Stimulated activated CD8-positive, alpha-beta memory T cell treated with anti-CD3 and anti-CD28 coated beads, Interleukin-15, amount 100 ng/mL, for 4 hours (primary cell): Measurements from ENCODE around the gene SETBP1.

Source experiments
- DNase-seq, 2 donors: peaks; one replicate each; pipeline ENCODE4 v3.0.0-alpha.2; 2020; ENCODE audit warnings: low read depth in 2 of 2

Gene SETBP1

DNA sequence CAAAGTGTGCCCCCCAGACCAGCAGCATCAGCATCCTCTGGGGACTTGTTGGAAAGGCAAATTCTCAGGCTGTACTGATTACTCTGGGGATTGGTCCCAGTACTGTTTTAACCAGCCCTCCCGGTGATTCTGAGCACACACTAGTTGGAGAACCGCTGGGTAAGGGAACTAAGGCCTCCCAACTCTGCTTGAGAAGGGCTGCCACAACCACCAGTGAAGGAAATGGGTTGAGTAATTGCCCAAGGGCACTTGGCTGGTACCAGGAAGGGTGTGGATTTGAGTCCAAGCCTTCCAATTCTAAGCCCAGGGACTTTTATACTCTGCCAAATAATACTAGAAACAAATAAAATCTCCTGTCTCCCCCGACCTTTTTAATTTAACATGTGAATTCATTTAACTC is 219.9 kb downstream of the SETBP1 start:
- no peak for DNase-seq

DNA sequence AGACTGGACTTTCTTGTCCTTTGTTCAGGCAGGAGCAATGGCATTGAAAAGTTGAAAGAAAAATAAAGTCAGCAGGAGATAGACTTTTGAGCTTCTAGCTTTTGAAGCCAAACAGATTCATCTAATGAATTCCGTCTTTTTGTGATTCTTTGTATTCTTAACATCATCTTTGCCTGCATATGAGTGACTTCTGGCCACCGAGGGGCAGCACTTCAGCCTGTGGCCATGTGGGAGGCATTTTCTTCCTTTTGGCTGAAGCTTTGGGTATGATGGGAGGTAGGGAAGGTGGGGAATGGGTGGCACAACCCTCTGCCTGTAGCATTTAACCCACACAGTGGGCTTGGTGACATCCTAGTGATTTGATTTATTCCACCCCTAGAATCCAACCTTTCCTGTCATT is 220.6 kb downstream of the SETBP1 start:
- no peak for DNase-seq

DNA sequence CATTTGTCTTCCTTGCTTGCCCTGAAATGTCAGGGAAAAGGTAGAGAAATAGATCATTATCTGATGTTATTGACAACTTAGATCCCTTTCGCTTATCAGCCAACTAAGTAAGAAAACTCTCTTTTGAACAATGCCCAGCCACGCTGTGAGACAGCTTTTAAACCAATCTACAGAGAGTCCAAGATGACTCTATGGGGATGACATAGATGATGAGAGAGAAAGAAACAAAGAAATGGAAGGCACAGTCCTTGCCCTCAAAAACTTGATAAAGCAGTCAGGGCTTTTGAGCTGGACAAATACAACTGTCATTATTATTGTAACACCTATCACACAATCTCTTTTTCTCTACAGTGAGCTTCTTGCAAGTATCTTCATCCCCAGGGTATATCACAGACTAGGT is 222.6 kb downstream of the SETBP1 start:
- no peak for DNase-seq

DNA sequence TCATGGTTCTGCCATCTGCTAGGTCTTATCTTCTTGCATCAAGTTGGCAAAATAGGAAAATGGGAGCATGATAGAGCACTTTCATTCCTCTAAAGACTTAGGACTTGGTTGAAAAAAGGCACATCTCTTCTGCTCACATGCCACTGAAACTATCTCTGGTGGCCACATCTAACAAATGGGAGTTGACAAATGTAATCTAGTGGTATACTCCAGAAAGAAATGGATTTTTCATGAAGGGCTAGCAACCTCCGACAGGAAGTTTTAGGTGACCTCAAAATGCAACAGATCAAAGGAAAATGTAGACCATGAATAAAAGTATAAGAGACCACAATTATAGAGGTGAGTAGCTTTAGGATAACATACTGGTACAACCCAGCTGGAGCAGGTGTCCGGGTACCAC is 224.1 kb downstream of the SETBP1 start:
- DNase-seq = no peak

DNA sequence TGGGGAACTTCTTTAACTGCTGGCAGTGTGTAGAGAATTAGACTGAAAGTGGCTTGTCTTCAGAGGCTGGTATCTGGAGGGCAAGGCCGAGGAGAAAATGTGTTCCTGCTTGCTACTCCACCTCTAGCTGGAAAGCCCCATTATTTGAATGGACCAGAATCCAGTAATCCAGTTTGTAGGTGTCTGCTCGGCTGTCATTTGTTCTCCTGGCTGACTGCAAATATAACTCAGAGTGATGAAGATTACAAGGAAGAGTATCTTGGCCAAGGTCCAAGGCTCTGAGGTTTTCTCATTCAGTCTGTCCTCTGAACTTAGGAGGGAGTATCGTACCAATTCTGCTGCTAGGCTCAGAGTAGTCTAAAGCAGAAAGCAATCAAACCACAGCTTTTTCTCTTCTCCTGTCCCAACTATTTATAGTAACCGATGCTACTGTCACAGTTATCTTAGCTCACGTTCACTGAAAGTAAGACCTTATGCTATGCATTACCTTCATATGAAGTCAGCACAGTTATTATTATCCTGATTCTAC is 228.6 kb downstream of the SETBP1 start:
- no peak for DNase-seq

DNA sequence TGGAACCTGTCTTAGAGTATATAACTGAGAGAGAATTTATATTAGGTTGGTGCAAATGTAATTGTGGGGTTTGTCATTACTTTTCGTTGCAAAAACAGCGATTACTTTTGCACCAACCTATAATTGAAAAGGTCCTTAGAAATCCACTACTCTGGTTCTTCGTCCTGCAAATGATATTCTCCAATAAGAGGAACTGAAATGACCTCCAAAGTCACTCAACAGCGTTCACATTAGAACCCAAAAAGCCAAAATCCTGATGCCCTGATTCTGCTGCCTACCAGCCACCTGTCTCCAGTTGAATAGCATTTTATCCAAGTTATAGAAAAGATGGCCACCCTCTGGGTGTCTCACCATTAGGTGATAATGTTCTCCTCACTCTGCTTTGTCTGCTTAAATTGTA is 230.6 kb downstream of the SETBP1 start:
- no peak for DNase-seq

DNA sequence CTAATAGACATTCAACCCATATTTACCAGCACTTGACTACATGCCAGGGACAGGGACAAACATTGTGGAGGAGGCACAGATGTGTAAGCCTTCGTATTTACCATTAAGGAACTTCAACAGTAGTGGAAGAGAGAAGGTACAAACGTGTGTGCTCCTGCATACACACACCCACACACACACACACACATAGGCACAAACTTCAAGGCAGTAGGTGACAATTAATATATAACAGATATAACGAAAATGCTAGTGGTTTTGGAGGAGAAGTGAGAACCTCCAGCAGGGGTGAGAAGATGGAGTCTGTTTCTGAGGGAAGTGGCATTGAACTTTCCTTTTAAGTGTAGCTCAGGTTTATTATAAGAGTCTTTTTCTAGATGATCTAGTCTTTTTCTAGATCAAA is 231.1 kb downstream of the SETBP1 start:
- DNase-seq = no peak

DNA sequence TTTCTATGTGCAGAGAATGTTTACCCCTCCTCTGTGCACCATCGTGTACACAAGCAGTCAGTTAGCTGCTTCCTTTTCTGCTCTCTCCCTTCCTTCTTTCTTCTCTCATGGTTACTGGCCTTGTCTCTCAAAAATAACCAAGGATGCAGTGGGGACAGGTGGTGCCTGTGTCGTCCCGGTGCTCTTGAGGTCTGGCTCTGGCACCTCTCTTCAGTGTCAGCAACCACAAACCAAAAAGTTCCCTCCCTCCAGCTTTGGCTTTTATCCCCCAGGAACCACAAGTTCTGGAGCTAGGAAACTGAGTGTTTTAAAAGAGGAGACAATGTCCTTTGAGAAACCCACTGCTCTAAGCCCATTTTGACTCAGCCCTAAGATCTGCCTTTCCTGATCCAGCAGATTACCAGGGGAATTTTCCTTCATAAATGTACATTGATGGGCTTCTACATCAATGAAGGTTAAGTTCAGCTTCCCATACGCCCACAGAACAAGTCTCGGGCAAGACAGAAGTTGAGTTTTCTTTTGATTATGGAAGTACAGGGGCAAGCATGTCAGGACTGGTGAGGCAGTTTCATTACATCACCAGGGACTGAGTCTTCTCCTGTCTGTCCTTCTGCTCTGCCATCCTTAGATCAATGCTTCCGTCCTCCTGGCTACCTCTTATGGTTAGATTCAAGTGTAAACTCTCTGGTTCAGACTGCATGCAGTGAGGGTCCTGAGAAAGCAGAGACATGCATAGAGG is 232.2 kb downstream of the SETBP1 start:
- DNase-seq = no peak

DNA sequence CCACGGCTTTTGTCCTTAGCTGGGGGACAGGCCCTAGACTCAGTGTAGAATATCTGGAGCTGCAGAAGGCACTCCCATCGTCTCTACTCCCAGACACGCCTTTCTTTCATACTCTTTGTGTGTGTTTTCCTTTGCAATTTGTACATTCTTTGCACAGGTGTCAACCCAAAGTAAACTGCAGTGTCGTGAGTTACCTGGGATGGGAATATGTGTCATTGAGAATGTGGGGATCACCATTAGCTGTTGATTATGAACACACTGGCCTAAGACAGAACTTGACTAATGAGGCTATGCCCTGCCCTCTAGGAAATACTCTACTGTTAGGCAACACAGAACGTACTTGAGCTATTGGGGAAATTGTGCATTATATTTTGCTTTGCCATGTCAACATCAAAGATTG is 233.3 kb downstream of the SETBP1 start:
- no peak for DNase-seq

DNA sequence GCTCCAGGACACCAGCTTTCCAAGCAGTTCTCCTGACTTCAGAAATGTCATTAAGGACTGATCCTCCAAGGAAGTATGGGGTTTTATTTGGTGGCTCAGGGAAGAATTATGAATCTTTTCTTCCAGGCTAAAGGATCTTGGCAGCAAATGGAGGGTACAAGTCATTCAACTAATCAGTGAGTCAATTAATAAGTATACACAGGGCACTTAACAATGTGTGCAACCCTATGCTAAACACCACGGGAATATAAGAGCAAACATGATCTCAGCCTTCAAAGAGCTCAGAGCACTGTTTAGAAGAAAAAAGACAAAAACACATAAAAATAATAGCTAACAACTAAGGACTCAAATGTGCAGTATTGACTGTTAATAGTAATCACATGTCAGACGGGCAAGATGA is 234.5 kb downstream of the SETBP1 start:
- DNase-seq = no peak

DNA sequence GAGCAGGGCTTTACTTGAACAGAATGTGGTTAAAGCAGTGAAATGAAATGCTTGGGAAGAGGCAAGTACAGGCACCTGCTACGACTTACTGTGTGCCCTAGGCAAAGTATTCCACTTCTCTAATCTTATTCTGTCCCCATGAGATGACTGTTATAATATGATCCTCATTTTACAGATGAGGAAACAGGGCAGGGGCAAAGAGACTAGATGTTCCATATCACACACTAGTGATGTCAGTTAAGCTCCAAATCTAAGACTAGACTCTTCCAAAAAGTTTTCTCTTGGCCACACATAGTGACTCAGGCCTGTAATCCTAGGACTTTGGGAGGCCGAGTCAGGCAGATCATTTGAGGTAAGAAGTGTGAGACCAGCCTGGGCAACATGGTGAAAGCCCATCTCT is 235.0 kb downstream of the SETBP1 start:
- DNase-seq = no peak

DNA sequence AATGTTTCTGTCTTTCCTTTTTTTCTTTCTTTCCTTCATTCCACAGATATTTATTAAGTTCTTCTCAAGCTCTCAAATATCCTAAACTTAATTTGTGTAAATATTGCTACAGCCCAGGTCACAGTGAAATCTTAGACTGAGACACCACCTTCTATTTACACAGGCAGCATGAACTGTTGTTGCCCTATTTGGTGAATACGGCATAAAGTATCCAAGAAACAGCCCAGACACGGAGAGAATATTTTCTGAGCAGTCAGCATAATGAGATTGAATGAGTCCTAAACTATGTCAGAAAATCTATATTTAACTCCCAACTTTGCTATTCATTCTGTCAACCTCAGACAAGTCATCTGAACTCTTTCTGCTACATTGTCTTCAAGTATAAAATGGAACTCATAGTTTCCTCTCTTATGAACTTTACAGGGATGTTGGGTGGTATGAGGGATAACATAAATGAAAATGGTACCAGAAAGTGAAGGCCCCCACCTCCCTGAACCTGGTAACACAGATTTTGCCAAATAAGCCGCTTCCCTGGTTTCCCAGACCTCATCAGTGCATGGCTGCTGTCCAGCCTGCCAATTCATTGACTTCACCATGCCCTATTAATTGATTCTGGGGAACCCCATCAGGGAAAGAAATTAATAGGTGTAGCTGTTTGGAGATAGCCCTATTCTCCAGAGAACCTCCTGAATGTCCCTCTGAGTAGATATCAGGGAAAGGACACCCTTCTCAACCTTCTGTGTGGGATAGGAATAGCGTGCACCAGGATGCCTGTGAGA is 235.9 kb downstream of the SETBP1 start:
- DNase-seq = no peak

DNA sequence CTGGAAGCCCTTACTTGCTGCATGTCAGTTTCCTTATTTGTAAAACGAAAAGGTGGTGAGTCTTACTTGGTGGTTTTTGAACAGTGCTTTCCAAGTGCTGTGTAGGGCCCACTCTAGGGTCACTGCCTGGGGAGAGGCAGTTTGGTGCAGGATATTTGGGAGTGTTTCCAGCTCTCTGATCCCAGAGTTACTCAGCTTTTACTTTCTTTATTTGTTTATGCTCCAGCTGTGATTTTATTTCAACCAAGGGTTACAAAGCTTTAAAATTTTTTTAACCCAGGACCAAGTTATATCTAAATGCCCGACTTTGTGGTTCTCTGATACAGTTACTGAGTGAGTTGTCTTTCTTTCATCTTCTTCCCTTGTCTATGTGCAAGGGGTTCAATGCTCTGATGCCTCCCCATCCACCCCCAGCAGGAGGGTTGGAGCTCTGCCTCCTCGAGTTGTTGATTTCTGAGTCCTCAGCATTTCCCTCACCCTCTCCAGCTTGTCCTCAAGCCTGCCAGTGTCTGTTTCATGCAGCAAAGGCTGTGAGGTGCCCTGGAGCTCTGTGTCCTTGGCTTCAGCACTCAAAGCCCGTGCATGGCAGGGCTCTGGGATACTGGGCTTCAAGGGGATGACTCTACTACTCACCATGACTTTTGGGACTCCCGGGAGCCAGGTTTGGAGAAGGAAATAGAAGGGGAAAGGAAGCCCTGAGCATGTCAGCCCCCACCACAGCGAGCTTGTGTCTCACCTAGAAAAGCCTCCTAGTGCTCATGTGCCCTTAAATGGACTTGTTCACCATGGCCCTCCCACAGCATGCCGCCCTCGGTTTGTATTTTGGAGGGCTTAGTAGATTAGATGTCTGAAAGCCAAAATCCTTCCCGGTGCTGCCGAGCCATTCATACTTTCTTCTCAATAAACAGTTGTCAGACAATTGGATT is 236.8 kb downstream of the SETBP1 start:
- DNase-seq = no peak

DNA sequence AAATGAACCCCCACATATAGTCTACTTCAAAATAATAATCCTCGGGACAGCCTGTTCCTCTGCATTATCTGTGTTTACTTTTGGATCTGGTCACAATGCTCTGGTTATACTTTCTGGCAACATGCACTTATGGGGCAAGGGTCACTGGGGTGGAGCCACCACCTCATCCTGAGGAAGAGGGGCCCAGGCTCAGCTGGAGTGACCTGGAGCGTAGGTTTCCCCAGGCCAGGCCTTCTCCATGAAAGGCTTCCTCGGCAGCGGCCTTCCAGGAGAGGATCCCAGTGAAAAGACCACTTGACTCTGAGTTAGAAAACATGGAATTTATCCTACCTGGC is 237.4 kb downstream of the SETBP1 start:
- no peak for DNase-seq

DNA sequence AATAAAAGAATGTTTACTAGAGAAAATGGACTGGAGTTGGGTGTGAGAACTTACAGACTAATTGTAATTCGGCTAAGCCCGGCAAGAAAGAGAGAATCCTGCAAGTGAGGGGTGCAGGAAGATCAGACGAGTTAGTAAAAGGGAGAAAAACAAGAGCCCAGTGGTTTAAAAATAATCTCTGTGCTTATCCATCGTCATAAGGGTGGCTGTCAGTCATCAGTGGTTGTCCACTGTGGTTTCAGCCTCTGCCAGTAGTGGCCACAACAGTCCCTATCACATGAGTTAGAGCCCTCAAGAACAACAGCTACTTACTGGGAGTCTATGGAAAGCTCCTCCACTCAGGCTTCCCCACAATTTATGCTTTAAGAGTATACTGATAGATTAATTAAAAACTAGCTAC is 239.8 kb downstream of the SETBP1 start:
- DNase-seq = no peak

DNA sequence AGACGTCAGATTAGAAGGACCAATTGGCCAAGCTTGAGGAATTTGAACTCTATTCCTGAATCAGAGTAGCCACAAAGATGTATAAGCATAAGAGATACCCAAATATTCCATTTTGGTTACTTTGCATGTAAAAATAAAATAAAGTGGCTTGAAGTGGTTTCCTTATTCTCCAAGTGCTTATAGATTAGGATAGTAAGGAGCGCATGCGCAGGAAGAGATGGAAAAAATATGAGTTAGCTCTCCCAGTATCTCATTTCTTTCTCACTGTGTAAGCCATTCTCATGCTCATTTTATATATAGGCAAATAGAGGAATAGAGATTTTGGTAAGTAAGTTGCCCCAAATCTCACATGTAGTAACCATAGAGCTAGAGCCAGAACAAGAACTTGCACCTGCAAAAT is 241.3 kb downstream of the SETBP1 start:
- DNase-seq = no peak

DNA sequence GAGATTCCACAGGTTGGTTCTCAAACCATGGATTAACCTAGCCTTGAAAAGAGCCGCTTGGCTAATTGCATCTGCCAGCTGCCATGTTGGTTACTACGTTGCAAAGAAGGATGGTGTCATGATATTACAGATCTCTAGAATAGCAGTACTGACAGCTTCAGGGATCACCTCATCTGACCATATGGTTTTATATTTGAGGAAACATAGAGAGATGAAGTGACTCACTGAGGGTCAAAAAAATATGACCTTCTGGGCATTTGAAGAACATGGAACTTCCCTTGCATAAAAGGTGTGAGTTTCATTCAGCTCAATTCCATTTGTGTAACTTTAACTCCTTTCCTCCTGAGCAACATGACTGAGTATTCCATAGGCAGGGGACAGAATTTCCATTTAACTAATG is 242.3 kb downstream of the SETBP1 start:
- no peak for DNase-seq

DNA sequence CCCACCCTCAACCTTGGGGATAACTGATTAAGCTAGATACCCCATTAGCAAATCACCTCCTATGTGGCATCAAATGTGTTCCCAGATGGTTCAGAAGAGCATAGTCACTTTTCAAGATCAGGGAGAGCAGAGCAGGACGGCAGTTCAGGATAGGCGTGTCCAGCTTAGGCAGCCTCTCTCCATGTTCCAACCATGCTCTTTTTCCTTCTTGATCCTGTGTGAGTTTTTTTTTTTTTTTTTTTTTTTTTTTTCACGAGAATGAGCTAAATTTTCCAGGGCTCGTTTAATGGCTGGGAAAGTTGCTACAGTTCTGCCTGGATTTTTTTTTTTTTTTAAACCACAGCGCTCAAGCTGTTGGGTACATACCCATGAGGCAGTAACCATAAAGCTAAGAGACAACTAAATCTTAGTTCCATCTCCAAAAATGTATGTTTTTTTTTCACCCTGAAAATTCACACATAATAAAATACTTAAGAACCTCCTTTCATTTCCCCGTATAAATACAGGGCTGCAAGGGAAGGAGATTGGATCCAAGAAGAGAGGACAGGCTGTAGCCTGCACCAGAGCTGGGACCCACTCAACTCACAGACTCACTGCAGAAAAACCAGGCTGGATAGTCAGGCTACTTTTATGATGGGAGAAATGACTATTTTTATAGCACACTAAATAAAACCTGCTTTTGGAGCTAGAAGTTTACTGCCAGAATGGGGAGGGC is 244.3 kb downstream of the SETBP1 start:
- DNase-seq = no peak

DNA sequence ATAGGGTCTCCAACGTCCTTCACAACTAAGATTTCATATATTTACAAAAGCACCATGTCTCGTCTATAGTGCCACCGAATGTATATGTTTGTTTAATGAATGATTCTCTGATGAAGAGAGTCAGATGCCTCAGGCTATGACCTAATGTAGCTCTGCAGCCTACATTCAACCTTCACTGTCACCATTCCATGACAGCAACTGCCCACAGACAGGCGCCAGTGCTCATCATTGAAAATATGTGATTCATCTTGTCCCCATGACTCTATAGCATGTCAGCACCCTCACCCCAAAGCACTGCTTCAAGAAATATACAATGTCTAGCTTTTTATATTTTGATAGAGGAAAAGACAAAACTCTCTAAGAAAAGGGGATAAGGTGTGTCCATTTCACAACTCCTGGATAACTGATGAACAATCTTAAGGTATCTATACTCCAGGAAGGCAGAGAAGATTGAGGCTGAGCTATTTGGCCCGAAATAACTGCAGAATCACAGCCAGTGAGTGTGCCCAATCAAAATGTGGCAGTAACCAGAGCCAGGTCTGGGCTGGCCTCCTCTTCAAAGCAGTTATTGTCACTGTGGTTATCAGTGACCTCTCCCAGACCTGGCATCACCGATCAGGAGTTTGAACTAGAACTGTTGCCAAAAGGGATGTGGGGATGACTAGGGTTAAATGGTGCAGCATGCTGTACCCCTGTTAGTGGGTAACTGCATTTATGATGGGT is 246.6 kb downstream of the SETBP1 start:
- no peak for DNase-seq

DNA sequence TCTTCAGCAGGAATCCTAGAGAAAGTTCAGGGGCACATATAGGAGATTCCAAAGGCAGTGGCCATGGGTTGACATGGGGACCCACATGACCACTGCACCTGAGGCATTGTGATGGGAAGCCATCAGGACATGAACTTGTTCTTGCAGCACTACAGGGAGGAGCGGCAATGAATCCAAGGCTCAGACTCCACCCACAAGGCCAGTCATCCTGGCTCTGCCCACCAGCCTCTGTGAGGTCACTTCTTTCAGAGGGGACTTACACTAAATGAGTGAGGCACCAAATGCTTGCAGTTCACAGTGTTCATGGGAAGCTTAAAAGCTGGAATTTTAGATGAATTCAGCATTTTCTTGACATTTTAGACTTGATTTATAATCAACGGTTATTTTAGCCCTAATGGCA is 254.2 kb downstream of the SETBP1 start:
- DNase-seq = no peak

DNA sequence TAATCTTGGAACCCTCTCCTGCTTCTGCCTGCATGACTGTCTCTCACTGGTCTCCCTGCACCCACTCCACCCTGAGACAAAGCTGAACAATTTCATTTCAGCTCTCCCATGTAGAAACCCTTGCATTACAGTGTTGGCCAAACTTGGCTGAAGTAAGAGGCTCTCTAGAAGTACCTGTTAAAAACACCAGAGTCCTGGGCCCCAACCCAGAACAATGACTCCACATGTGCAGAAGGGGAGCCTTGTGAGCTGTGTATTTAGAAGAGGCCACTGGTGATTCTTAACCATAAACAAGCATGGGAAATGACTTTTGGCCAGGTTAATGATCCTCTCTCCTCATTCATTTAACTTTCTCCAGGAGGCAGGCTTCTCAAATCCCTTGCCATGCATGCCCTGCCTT is 254.8 kb downstream of the SETBP1 start:
- DNase-seq = no peak
